Vagina (tissue), 2 donors: ENCODE measurements around the gene SCAI. TPM values are rescaled to one million over a fixed set of nuclear protein-coding genes. Genes with fewer than 3 reads are reported as not detected.

Experiments used
- DNase-seq, 2 donors: peaks; one replicate each; pipeline ENCODE4 v3.0.0-alpha.2; 2017; ENCODE audit errors: extremely low spot score in 2 of 2
- H3K27ac ChIP-seq: fragments of 200-600 bp; sonication (generic); one replicate; pipeline ENCODE4 v1.5.1; 2019
- H3K27me3 ChIP-seq: fragments of 200-600 bp; sonication (generic); one replicate; pipeline ENCODE4 v1.5.1; 2019
- H3K36me3 ChIP-seq, 2 donors: fragments of 200-600 bp; sonication (generic); one replicate each; pipeline ENCODE4 v1.5.1; 2017 to 2019
- H3K4me1 ChIP-seq: fragments of 200-600 bp; sonication (generic); one replicate; pipeline ENCODE4 v1.5.1; 2019
- H3K4me3 ChIP-seq, 2 donors: fragments of 200-600 bp; sonication (generic); 1 replicate in 1 of 2; 2 replicates in 1 of 2; pipeline ENCODE4 v1.5.1; 2016 to 2019
- H3K9me3 ChIP-seq: fragments of 200-600 bp; sonication (generic); one replicate; pipeline ENCODE4 v1.5.1; 2019
- CTCF ChIP-seq, 3 experiments: fragments of 450-650 bp in 2 of 3; fragments of 200-600 bp in 1 of 3; sonication (generic) in 1 of 3; IDR thresholded peaks; one replicate each; pipeline ENCODE4 v1.5.1; 2017 to 2019; ENCODE audit warnings: antibody characterized with exemption in 3 of 3, mild to moderate bottlenecking in 2 of 3, moderate library complexity in 2 of 3
- POLR2A ChIP-seq, 2 donors: fragments of 450-650 bp; IDR thresholded peaks; one replicate each; pipeline ENCODE4 v1.6.1; 2017; ENCODE audit warnings: antibody characterized with exemption in 2 of 2, mild to moderate bottlenecking in 2 of 2, moderate library complexity in 2 of 2
- POLR2AphosphoS5 ChIP-seq, 2 donors: sonication (generic); formaldehyde crosslinking; IDR thresholded peaks; one replicate each; pipeline ENCODE4 v1.9.0; 2017; ENCODE audit warnings: antibody characterized with exemption in 2 of 2, mild to moderate bottlenecking in 2 of 2, low read depth in 1 of 2; ENCODE audit not compliant: insufficient read depth in 1 of 2
- intact Hi-C: fragments of 100-400 bp; cut with DNase I; formaldehyde crosslinking; loops from one replicate; pipeline ENCODE4 v1.15.1; 2023
- total RNA-seq: library from RNA; depleted of rRNA; stranded (reverse); fragments of >200 nt; gene quantifications from one replicate; pipeline ENCODE4 v1.2.3, GENCODE V29; 2016

The SCAI gene
- total RNA-seq, 1 donor from 2014 or later: 15.7 TPM

GRCh38 chr9:124954255-124954654 is 189.1 kb downstream of the SCAI start:
- Histone ChIP-seq H3K9me3 (no peaks in the 10 kb centered on the region), H3K27ac (no peak overlapping the region), H3K27me3 (no peaks in the 10 kb centered on the region), H3K4me1 (no peaks in the 10 kb centered on the region), H3K36me3 (no peaks in the 10 kb centered on the region), H3K4me3 (no peak overlapping the region)
- DNase-seq: no peak
- TF ChIP-seq POLR2A (IDR thresholded peaks at IDR 0.05) (no peak), CTCF (IDR thresholded peaks at IDR 0.05) (no peak), POLR2AphosphoS5 (IDR thresholded peaks at IDR 0.05; ENCODE audit: insufficient read depth in 1 of 2, low read depth in 1 of 2) (no peak)
- intact Hi-C loops: no loop called here

GRCh38 chr9:124950050-124950718 is 193.1 kb downstream of the SCAI start:
- no peaks in the 10 kb centered on the region for H3K4me1 ChIP-seq
- H3K36me3 ChIP-seq: no peaks in the 10 kb centered on the region
- no peaks in the 10 kb centered on the region for H3K27me3 ChIP-seq
- no peak overlapping the region for H3K27ac ChIP-seq
- H3K9me3 ChIP-seq: no peaks in the 10 kb centered on the region
- intact Hi-C loops: no loop called here
- no peak for TF ChIP-seq POLR2AphosphoS5 (IDR thresholded peaks at IDR 0.05; ENCODE audit: insufficient read depth in 1 of 2, low read depth in 1 of 2)
- no peak for TF ChIP-seq CTCF (IDR thresholded peaks at IDR 0.05)
- no peak for TF ChIP-seq POLR2A (IDR thresholded peaks at IDR 0.05)
- DNase-seq: no peak
- H3K4me3 ChIP-seq: no peak overlapping the region

GRCh38 chr9:124949387-124949786 is 193.9 kb downstream of the SCAI start:
- DNase-seq: no peak
- no peak for TF ChIP-seq POLR2A (IDR thresholded peaks at IDR 0.05)
- TF ChIP-seq POLR2AphosphoS5 (IDR thresholded peaks at IDR 0.05; ENCODE audit: insufficient read depth in 1 of 2, low read depth in 1 of 2): no peak
- no peak for TF ChIP-seq CTCF (IDR thresholded peaks at IDR 0.05)
- H3K4me1 ChIP-seq: no peaks in the 10 kb centered on the region
- H3K4me3 ChIP-seq: no peak overlapping the region
- H3K27ac ChIP-seq: no peak overlapping the region
- intact Hi-C loops: loop anchor here (10.0 kb wide), 1 partner anchor 195 kb away; the partner anchor contains the start of gene SCAI
- H3K27me3 ChIP-seq: no peaks in the 10 kb centered on the region
- no peaks in the 10 kb centered on the region for H3K9me3 ChIP-seq
- H3K36me3 ChIP-seq: no peaks in the 10 kb centered on the region

- no peak overlapping the region for H3K27ac ChIP-seq
- intact Hi-C loops: loop anchor here (10.0 kb wide), 1 partner anchor 197 kb away; the partner anchor contains the start of gene SCAI
- no peak for DNase-seq
Observed at GRCh38 chr9:124947727-124948391, 195.5 kb downstream of the SCAI start.

More at GRCh38 chr9:124947727-124948391, 195.5 kb downstream of the SCAI start:
- no peaks in the 10 kb centered on the region for H3K4me1 ChIP-seq
- H3K36me3 ChIP-seq: no peaks in the 10 kb centered on the region
- no peak overlapping the region for H3K4me3 ChIP-seq
- TF ChIP-seq POLR2A (IDR thresholded peaks at IDR 0.05): no peak
- TF ChIP-seq POLR2AphosphoS5 (IDR thresholded peaks at IDR 0.05; ENCODE audit: insufficient read depth in 1 of 2, low read depth in 1 of 2): no peak
- no peak for TF ChIP-seq CTCF (IDR thresholded peaks at IDR 0.05)
- no peaks in the 10 kb centered on the region for H3K9me3 ChIP-seq
- no peaks in the 10 kb centered on the region for H3K27me3 ChIP-seq
